Immature natural killer cell (primary cell): Measurements from ENCODE around the gene DLG2. TPM values are rescaled to one million over a fixed set of nuclear protein-coding genes. Genes with fewer than 3 reads are reported as not detected.
"Not testable (repeated sequence)": the region's sequence is repeated elsewhere in the genome, so short reads cannot be mapped to it uniquely, and the experiment has no call there.

ENCODE experiments used
- DNase-seq, 3 donors: peaks; one replicate each; pipeline ENCODE4 v3.0.0; 2022; ENCODE audit warnings: mixed read lengths in 1 of 3
- H3K27ac Mint-ChIP-seq, 6 donors: one replicate each; pipeline ENCODE4 v1.8.0; 2020; ENCODE audit warnings: mixed read lengths in 6 of 6, mild to moderate bottlenecking in 5 of 6, inconsistent platforms in 4 of 6, moderate library complexity in 3 of 6
- H3K27me3 Mint-ChIP-seq, 3 donors: one replicate each; pipeline ENCODE4 v1.8.0; 2020 to 2021; ENCODE audit warnings: low read depth in 3 of 3, mild to moderate bottlenecking in 3 of 3, mixed read lengths in 3 of 3, moderate library complexity in 3 of 3, inconsistent platforms in 1 of 3
- H3K36me3 Mint-ChIP-seq, 3 donors: one replicate each; pipeline ENCODE4 v1.8.0; 2020; ENCODE audit warnings: mixed read lengths in 3 of 3, inconsistent platforms in 2 of 3, mild to moderate bottlenecking in 2 of 3
- H3K4me1 Mint-ChIP-seq, 2 donors: one replicate each; pipeline ENCODE4 v1.8.0; 2020; ENCODE audit warnings: inconsistent platforms in 2 of 2, mild to moderate bottlenecking in 2 of 2, mixed read lengths in 2 of 2, moderate library complexity in 1 of 2
- H3K4me3 Mint-ChIP-seq, 5 donors: one replicate each; pipeline ENCODE4 v1.8.0; 2020; ENCODE audit warnings: mild to moderate bottlenecking in 5 of 5, mixed read lengths in 5 of 5, inconsistent platforms in 3 of 5, moderate library complexity in 3 of 5
- H3K9me3 Mint-ChIP-seq, 6 donors: one replicate each; pipeline ENCODE4 v1.8.0; 2020; ENCODE audit warnings: mild to moderate bottlenecking in 6 of 6, mixed read lengths in 6 of 6, inconsistent platforms in 4 of 6, moderate library complexity in 3 of 6
- polyA plus RNA-seq, 3 donors: library from polyadenylated mRNA; unstranded; fragments of 300-500 nt; fragmentation: Illumina TruSeq; gene quantifications; one replicate each; pipeline ENCODE4 v1.2.3, GENCODE V29; 2021

The DLG2 gene
- polyA plus RNA-seq, 3 donors from 2014 or later, result 0.57 to 1.9 (median 1.2) TPM

GRCh38 chr11:85232559-85232958 lies 394.6 kb downstream of the DLG2 start:
- peaks cover 7 to 41% (median 11%) of the 10 kb centered on the region in 6 donors for H3K9me3 Mint-ChIP-seq
- no peak overlapping the region for H3K27ac Mint-ChIP-seq
- H3K4me1 Mint-ChIP-seq, result no peaks in the 10 kb centered on the region
- no peak overlapping the region for H3K4me3 Mint-ChIP-seq
- no peaks in the 10 kb centered on the region for H3K27me3 Mint-ChIP-seq
- no peak for DNase-seq
- H3K36me3 Mint-ChIP-seq, result no peaks in the 10 kb centered on the region

GRCh38 chr11:85231588-85231987 lies 395.6 kb downstream of the DLG2 start:
- Mint-ChIP-seq H3K36me3 (no peaks in the 10 kb centered on the region), H3K27ac (no peak overlapping the region), H3K4me1 (no peaks in the 10 kb centered on the region), H3K9me3 (peaks cover 7 to 35% (median 9%) of the 10 kb centered on the region in 6 donors), H3K4me3 (no peak overlapping the region), H3K27me3 (no peaks in the 10 kb centered on the region)
- no peak for DNase-seq

GRCh38 chr11:85229723-85230122 lies 397.4 kb downstream of the DLG2 start:
- H3K4me3 Mint-ChIP-seq, H3K4me1 Mint-ChIP-seq, H3K27me3 Mint-ChIP-seq, H3K36me3 Mint-ChIP-seq, DNase-seq, H3K27ac Mint-ChIP-seq: not testable (repeated sequence)
- peaks cover 4 to 37% (median 13%) of the 10 kb centered on the region in 6 donors for H3K9me3 Mint-ChIP-seq

- Mint-ChIP-seq H3K9me3 (peaks cover 11 to 56% (median 16%) of the 10 kb centered on the region in 6 donors), H3K27ac (no peak overlapping the region), H3K4me1 (no peaks in the 10 kb centered on the region), H3K36me3 (no peaks in the 10 kb centered on the region), H3K4me3 (no peak overlapping the region), H3K27me3 (peaks cover 0 to 3% (median 0%) of the 10 kb centered on the region in 3 donors)
- DNase-seq, result no peak
Observed at GRCh38 chr11:85196968-85197367, 430.2 kb downstream of the DLG2 start.

GRCh38 chr11:85195934-85196333 lies 431.2 kb downstream of the DLG2 start:
- H3K9me3 Mint-ChIP-seq, result peaks cover 8 to 52% (median 14%) of the 10 kb centered on the region in 6 donors
- no peaks in the 10 kb centered on the region for H3K36me3 Mint-ChIP-seq
- H3K4me3 Mint-ChIP-seq, result no peak overlapping the region
- H3K27me3 Mint-ChIP-seq, result peaks cover 0 to 3% (median 2%) of the 10 kb centered on the region in 3 donors
- DNase-seq, result no peak
- H3K4me1 Mint-ChIP-seq, result no peaks in the 10 kb centered on the region
- H3K27ac Mint-ChIP-seq, result no peak overlapping the region

- Mint-ChIP-seq H3K9me3 (peaks cover 1 to 48% (median 21%) of the 10 kb centered on the region in 6 donors), H3K4me3 (no peak overlapping the region), H3K27ac (no peak overlapping the region), H3K4me1 (no peaks in the 10 kb centered on the region), H3K36me3 (no peaks in the 10 kb centered on the region), H3K27me3 (peaks cover 0 to 7% (median 0%) of the 10 kb centered on the region in 3 donors)
- DNase-seq, result no peak
Observed at GRCh38 chr11:85187992-85188391, 439.2 kb downstream of the DLG2 start.

GRCh38 chr11:85184721-85185120 lies 442.4 kb downstream of the DLG2 start:
- Mint-ChIP-seq H3K27me3 (peaks cover 0 to 5% (median 0%) of the 10 kb centered on the region in 3 donors), H3K9me3 (peaks cover 3 to 39% (median 16%) of the 10 kb centered on the region in 6 donors), H3K4me3 (no peak overlapping the region), H3K36me3 (no peaks in the 10 kb centered on the region), H3K27ac (no peak overlapping the region), H3K4me1 (no peaks in the 10 kb centered on the region)
- DNase-seq, result no peak

- Mint-ChIP-seq H3K9me3 (peaks cover 6 to 34% (median 11%) of the 10 kb centered on the region in 6 donors), H3K4me3 (no peak overlapping the region), H3K27ac (no peak overlapping the region)
Observed at GRCh38 chr11:85182441-85183387, 444.4 kb downstream of the DLG2 start.

GRCh38 chr11:85180528-85180927 lies 446.6 kb downstream of the DLG2 start:
- H3K27me3 Mint-ChIP-seq, result peaks cover 0 to 5% (median 0%) of the 10 kb centered on the region in 3 donors
- no peak overlapping the region for H3K4me3 Mint-ChIP-seq

More at GRCh38 chr11:85182441-85183387, 444.4 kb downstream of the DLG2 start:
- H3K36me3 Mint-ChIP-seq, result no peaks in the 10 kb centered on the region
- H3K4me1 Mint-ChIP-seq, result no peaks in the 10 kb centered on the region
- H3K27me3 Mint-ChIP-seq, result peaks cover 0 to 3% (median 0%) of the 10 kb centered on the region in 3 donors
- DNase-seq, result no peak

GRCh38 chr11:85171648-85172257 lies 455.4 kb downstream of the DLG2 start:
- Mint-ChIP-seq H3K27me3 (peaks cover 0 to 2% (median 0%) of the 10 kb centered on the region in 3 donors), H3K27ac (no peak overlapping the region), H3K4me3 (no peak overlapping the region), H3K36me3 (no peaks in the 10 kb centered on the region), H3K4me1 (no peaks in the 10 kb centered on the region), H3K9me3 (peaks cover 12 to 73% (median 52%) of the 10 kb centered on the region in 6 donors)
- DNase-seq, result no peak

More at GRCh38 chr11:85180528-85180927, 446.6 kb downstream of the DLG2 start:
- DNase-seq, result no peak
- Mint-ChIP-seq H3K27ac (no peak overlapping the region), H3K36me3 (no peaks in the 10 kb centered on the region), H3K9me3 (peaks cover 6 to 43% (median 13%) of the 10 kb centered on the region in 6 donors), H3K4me1 (no peaks in the 10 kb centered on the region)

GRCh38 chr11:85170184-85170583 lies 457.0 kb downstream of the DLG2 start:
- H3K36me3 Mint-ChIP-seq, result no peaks in the 10 kb centered on the region
- no peak for DNase-seq
- H3K27me3 Mint-ChIP-seq, result peaks cover 0 to under 1% (median 0%) of the 10 kb centered on the region in 3 donors
- H3K27ac Mint-ChIP-seq, result no peak overlapping the region
- peaks cover 14 to 68% (median 46%) of the 10 kb centered on the region in 6 donors for H3K9me3 Mint-ChIP-seq
- H3K4me1 Mint-ChIP-seq, result no peaks in the 10 kb centered on the region
- H3K4me3 Mint-ChIP-seq, result no peak overlapping the region

GRCh38 chr11:85167471-85167870 lies 459.7 kb downstream of the DLG2 start:
- Mint-ChIP-seq H3K9me3 (peaks cover 8 to 58% (median 31%) of the 10 kb centered on the region in 6 donors), H3K27me3 (no peaks in the 10 kb centered on the region), H3K4me1 (no peaks in the 10 kb centered on the region), H3K27ac (no peak overlapping the region), H3K36me3 (no peaks in the 10 kb centered on the region), H3K4me3 (no peak overlapping the region)
- DNase-seq, result no peak

GRCh38 chr11:85167038-85167437 lies 460.1 kb downstream of the DLG2 start:
- Mint-ChIP-seq H3K4me1 (no peaks in the 10 kb centered on the region), H3K27ac (no peak overlapping the region), H3K9me3 (peaks cover 7 to 58% (median 30%) of the 10 kb centered on the region in 6 donors), H3K27me3 (no peaks in the 10 kb centered on the region), H3K36me3 (no peaks in the 10 kb centered on the region), H3K4me3 (no peak overlapping the region)
- no peak for DNase-seq

- Mint-ChIP-seq H3K36me3 (no peaks in the 10 kb centered on the region), H3K4me1 (no peaks in the 10 kb centered on the region), H3K9me3 (peaks cover 5 to 61% (median 29%) of the 10 kb centered on the region in 6 donors), H3K27me3 (no peaks in the 10 kb centered on the region), H3K27ac (no peak overlapping the region), H3K4me3 (no peak overlapping the region)
- DNase-seq, result no peak
Observed at GRCh38 chr11:85165819-85166218, 461.3 kb downstream of the DLG2 start.
